Vagina (tissue), 2 donors: ENCODE data around the gene FYB1. TPM values are rescaled to one million over a fixed set of nuclear protein-coding genes. Genes with fewer than 3 reads are reported as not detected.

Experiments used
- DNase-seq, 2 donors: peaks; one replicate each; pipeline ENCODE4 v3.0.0-alpha.2; 2017; ENCODE audit errors: extremely low spot score in 2 of 2
- H3K27ac ChIP-seq: fragments of 200-600 bp; sonication (generic); one replicate; pipeline ENCODE4 v1.5.1; 2019
- H3K27me3 ChIP-seq: fragments of 200-600 bp; sonication (generic); one replicate; pipeline ENCODE4 v1.5.1; 2019
- H3K36me3 ChIP-seq, 2 donors: fragments of 200-600 bp; sonication (generic); one replicate each; pipeline ENCODE4 v1.5.1; 2017 to 2019
- H3K4me1 ChIP-seq: fragments of 200-600 bp; sonication (generic); one replicate; pipeline ENCODE4 v1.5.1; 2019
- H3K4me3 ChIP-seq, 2 donors: fragments of 200-600 bp; sonication (generic); 1 replicate in 1 of 2; 2 replicates in 1 of 2; pipeline ENCODE4 v1.5.1; 2016 to 2019
- H3K9me3 ChIP-seq: fragments of 200-600 bp; sonication (generic); one replicate; pipeline ENCODE4 v1.5.1; 2019
- CTCF ChIP-seq, 3 experiments: fragments of 450-650 bp in 2 of 3; fragments of 200-600 bp in 1 of 3; sonication (generic) in 1 of 3; IDR thresholded peaks; one replicate each; pipeline ENCODE4 v1.5.1; 2017 to 2019; ENCODE audit warnings: antibody characterized with exemption in 3 of 3, mild to moderate bottlenecking in 2 of 3, moderate library complexity in 2 of 3
- POLR2A ChIP-seq, 2 donors: fragments of 450-650 bp; IDR thresholded peaks; one replicate each; pipeline ENCODE4 v1.6.1; 2017; ENCODE audit warnings: antibody characterized with exemption in 2 of 2, mild to moderate bottlenecking in 2 of 2, moderate library complexity in 2 of 2
- POLR2AphosphoS5 ChIP-seq, 2 donors: sonication (generic); formaldehyde crosslinking; IDR thresholded peaks; one replicate each; pipeline ENCODE4 v1.9.0; 2017; ENCODE audit warnings: antibody characterized with exemption in 2 of 2, mild to moderate bottlenecking in 2 of 2, low read depth in 1 of 2; ENCODE audit not compliant: insufficient read depth in 1 of 2
- intact Hi-C: fragments of 100-400 bp; cut with DNase I; formaldehyde crosslinking; loops from one replicate; pipeline ENCODE4 v1.15.1; 2023
- total RNA-seq: library from RNA; depleted of rRNA; stranded (reverse); fragments of >200 nt; gene quantifications from one replicate; pipeline ENCODE4 v1.2.3, GENCODE V29; 2016

FYB1 gene
- total RNA-seq, 1 donor from 2014 or later, result 10.8 TPM

- H3K9me3 ChIP-seq, result no peaks in the 10 kb centered on the region
- intact Hi-C loops, result no loop called here
Measured at GRCh38 chr5:39104221-39104620, 115.1 kb downstream of the FYB1 start.

GRCh38 chr5:39102684-39103155 is 116.6 kb downstream of the FYB1 start:
- H3K4me3 ChIP-seq, result no peak overlapping the region
- TF ChIP-seq CTCF (IDR thresholded peaks at IDR 0.05) (no peak), POLR2AphosphoS5 (IDR thresholded peaks at IDR 0.05; ENCODE audit: insufficient read depth in 1 of 2, low read depth in 1 of 2) (no peak), POLR2A (IDR thresholded peaks at IDR 0.05) (no peak)
- intact Hi-C loops, result no loop called here
- H3K4me1 ChIP-seq, result no peaks in the 10 kb centered on the region
- H3K36me3 ChIP-seq, result no peaks in the 10 kb centered on the region
- H3K27me3 ChIP-seq, result no peaks in the 10 kb centered on the region
- H3K9me3 ChIP-seq, result no peaks in the 10 kb centered on the region
- no peak for DNase-seq
- H3K27ac ChIP-seq, result no peak overlapping the region

More at GRCh38 chr5:39104221-39104620, 115.1 kb downstream of the FYB1 start:
- Histone ChIP-seq H3K27me3 (no peaks in the 10 kb centered on the region), H3K4me1 (no peaks in the 10 kb centered on the region), H3K27ac (no peak overlapping the region), H3K36me3 (no peaks in the 10 kb centered on the region), H3K4me3 (no peak overlapping the region)
- no peak for TF ChIP-seq CTCF (IDR thresholded peaks at IDR 0.05)
- TF ChIP-seq POLR2AphosphoS5 (IDR thresholded peaks at IDR 0.05; ENCODE audit: insufficient read depth in 1 of 2, low read depth in 1 of 2), result no peak
- no peak for TF ChIP-seq POLR2A (IDR thresholded peaks at IDR 0.05)
- DNase-seq, result no peak

GRCh38 chr5:39100851-39101396 is 118.4 kb downstream of the FYB1 start:
- no peaks in the 10 kb centered on the region for H3K36me3 ChIP-seq
- H3K9me3 ChIP-seq, result no peaks in the 10 kb centered on the region
- H3K27ac ChIP-seq, result no peak overlapping the region
- H3K4me1 ChIP-seq, result no peaks in the 10 kb centered on the region
- TF ChIP-seq POLR2AphosphoS5 (IDR thresholded peaks at IDR 0.05; ENCODE audit: insufficient read depth in 1 of 2, low read depth in 1 of 2) (no peak), CTCF (IDR thresholded peaks at IDR 0.05) (no peak), POLR2A (IDR thresholded peaks at IDR 0.05) (no peak)
- H3K4me3 ChIP-seq, result no peak overlapping the region
- no peaks in the 10 kb centered on the region for H3K27me3 ChIP-seq
- intact Hi-C loops, result no loop called here
- no peak for DNase-seq

GRCh38 chr5:39100301-39100850 is 119.0 kb downstream of the FYB1 start:
- DNase-seq, result no peak
- Histone ChIP-seq H3K27me3 (no peaks in the 10 kb centered on the region), H3K9me3 (no peaks in the 10 kb centered on the region), H3K36me3 (no peaks in the 10 kb centered on the region), H3K27ac (no peak overlapping the region), H3K4me3 (no peak overlapping the region), H3K4me1 (no peaks in the 10 kb centered on the region)
- intact Hi-C loops, result no loop called here
- TF ChIP-seq CTCF (IDR thresholded peaks at IDR 0.05) (no peak), POLR2A (IDR thresholded peaks at IDR 0.05) (no peak)

GRCh38 chr5:39099831-39100230 is 119.5 kb downstream of the FYB1 start:
- no peak overlapping the region for H3K4me3 ChIP-seq
- DNase-seq, result no peak

More at GRCh38 chr5:39099831-39100230, 119.5 kb downstream of the FYB1 start:
- intact Hi-C loops, result no loop called here
- Histone ChIP-seq H3K27ac (no peak overlapping the region), H3K36me3 (no peaks in the 10 kb centered on the region), H3K4me1 (no peaks in the 10 kb centered on the region), H3K27me3 (no peaks in the 10 kb centered on the region), H3K9me3 (no peaks in the 10 kb centered on the region)
- TF ChIP-seq POLR2A (IDR thresholded peaks at IDR 0.05), result no peak
- no peak for TF ChIP-seq CTCF (IDR thresholded peaks at IDR 0.05)
- TF ChIP-seq POLR2AphosphoS5 (IDR thresholded peaks at IDR 0.05; ENCODE audit: insufficient read depth in 1 of 2, low read depth in 1 of 2), result no peak
